ENCODE measurements around the gene USF3. TPM values are rescaled to one million over a fixed set of nuclear protein-coding genes. Genes with fewer than 3 reads are reported as not detected.

USF3 gene
- total RNA-seq, 2 experiments from 2014 or later: 11.7 to 18.1 TPM

GRCh38 chr3:113634782-113635474 lies 61.5 kb downstream of the USF3 start:
- intact Hi-C loops (cut with micrococcal nuclease; ENCODE audit: unreplicated experiment): no loop called here

GRCh38 chr3:113631573-113631972 lies 64.9 kb downstream of the USF3 start:
- Histone ChIP-seq H3K4me3 (ENCODE audit: low read depth, low read length, poor library complexity, severe bottlenecking) (no peak overlapping the region), H3K9me2 (ENCODE audit: insufficient read depth, low read length) (no peaks in the 10 kb centered on the region), H3K36me3 (ENCODE audit: insufficient read depth, low read length) (no peaks in the 10 kb centered on the region), H3K9me3 (ENCODE audit: low read length) (no peaks in the 10 kb centered on the region), H3K4me1 (ENCODE audit: insufficient read depth, low read length, poor library complexity, severe bottlenecking) (peaks cover 17% of the 10 kb centered on the region), H3K4me2 (ENCODE audit: low read length) (0 out of 2 replicates have a peak overlapping the region, but pooled peaks have one; percentile 3), H4K20me1 (ENCODE audit: insufficient read depth, low read length) (no peaks in the 10 kb centered on the region), H2AFZ (ENCODE audit: low read length) (peak overlapping the region; percentile 5; the same call in 1 of the 2 replicates), H3K79me2 (ENCODE audit: insufficient read depth, low read depth, low read length) (no peaks in the 10 kb centered on the region), H3K27ac (ENCODE audit: low read depth, low read length, poor library complexity, severe bottlenecking) (no peak overlapping the region)
- CTCF ChIA-PET (ENCODE audit: unreplicated experiment): interaction anchor here (1.1 kb wide), 1 partner anchor 134 kb away, joined by 3 read pairs; no protein-coding TSS in a partner anchor
- POLR2A ChIA-PET: interaction anchor here (0.6 to 0.7 kb wide), 3 partner anchors 25 to 1272 kb away, joined by 3 to 4 read pairs (median 3); no protein-coding TSS in a partner anchor
- no TSS peak for BruUV-seq (replicated peaks)
- DNase-seq (ENCODE audit: low spot score): no peak
- intact Hi-C loops (cut with micrococcal nuclease; ENCODE audit: unreplicated experiment): no loop called here
- TF ChIP-seq EZH2phosphoT487 (IDR thresholded peaks at IDR 0.05; ENCODE audit: borderline replicate concordance, low read depth, low read length): no peak
- TF ChIP-seq CTCF (conservative IDR thresholded peaks at IDR 0.05; ENCODE audit: low read length): no peak

More at GRCh38 chr3:113634782-113635474, 61.5 kb downstream of the USF3 start:
- CTCF ChIA-PET (ENCODE audit: unreplicated experiment): no interaction called here
- Histone ChIP-seq H3K4me3 (ENCODE audit: low read depth, low read length, poor library complexity, severe bottlenecking) (no peak overlapping the region), H3K4me1 (ENCODE audit: insufficient read depth, low read length, poor library complexity, severe bottlenecking) (peaks cover 9% of the 10 kb centered on the region), H3K36me3 (ENCODE audit: insufficient read depth, low read length) (no peaks in the 10 kb centered on the region), H4K20me1 (ENCODE audit: insufficient read depth, low read length) (no peaks in the 10 kb centered on the region), H3K9me2 (ENCODE audit: insufficient read depth, low read length) (no peaks in the 10 kb centered on the region), H3K79me2 (ENCODE audit: insufficient read depth, low read depth, low read length) (no peaks in the 10 kb centered on the region), H3K27ac (ENCODE audit: low read depth, low read length, poor library complexity, severe bottlenecking) (no peak overlapping the region), H2AFZ (ENCODE audit: low read length) (no peak overlapping the region), H3K4me2 (ENCODE audit: low read length) (no peak overlapping the region), H3K9me3 (ENCODE audit: low read length) (no peaks in the 10 kb centered on the region)
- no peak for DNase-seq (ENCODE audit: low spot score)
- BruUV-seq (replicated peaks): no TSS peak
- POLR2A ChIA-PET: interaction anchor here (0.7 kb wide), 1 partner anchor 929 kb away, joined by 3 read pairs; no protein-coding TSS in a partner anchor
- TF ChIP-seq CTCF (conservative IDR thresholded peaks at IDR 0.05; ENCODE audit: low read length) (no peak), EZH2phosphoT487 (IDR thresholded peaks at IDR 0.05; ENCODE audit: borderline replicate concordance, low read depth, low read length) (no peak)

Measured in OCI-LY7 (cell line).